Hematopoietic multipotent progenitor cell treated with erythropoietin and hydrocortisone succinate and interleukin-3 and kit ligand, for 17 days (in vitro differentiated cells): ENCODE data around the gene SCYL2.
"Not testable (repeated sequence)": the region's sequence is repeated elsewhere in the genome, so short reads cannot be mapped to it uniquely, and the experiment has no call there.

Experiments used
- DNase-seq: peaks from one replicate; pipeline ENCODE4 v3.0.0-alpha.2; 2015; ENCODE audit warnings: low spot score

SCYL2 gene

DNA sequence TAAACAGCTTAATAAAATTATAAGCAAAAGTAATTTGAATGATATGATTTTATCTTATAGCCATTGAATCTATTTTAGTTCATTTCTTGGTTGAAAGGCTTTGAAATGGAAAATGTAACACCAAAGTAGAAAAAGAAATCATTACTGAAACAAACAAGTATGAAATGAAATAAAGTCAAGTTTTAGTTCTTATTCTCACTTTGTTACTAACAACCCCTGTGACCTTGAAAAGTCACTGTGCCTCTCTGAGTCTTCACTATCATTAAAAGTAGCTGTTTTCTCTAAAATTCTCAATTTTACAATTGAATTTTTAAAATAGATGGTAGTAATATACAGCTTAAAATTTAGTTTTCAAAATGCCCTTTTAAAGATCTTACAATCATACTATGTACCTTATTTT is 57.5 kb downstream of the SCYL2 start:
- DNase-seq = no peak

DNA sequence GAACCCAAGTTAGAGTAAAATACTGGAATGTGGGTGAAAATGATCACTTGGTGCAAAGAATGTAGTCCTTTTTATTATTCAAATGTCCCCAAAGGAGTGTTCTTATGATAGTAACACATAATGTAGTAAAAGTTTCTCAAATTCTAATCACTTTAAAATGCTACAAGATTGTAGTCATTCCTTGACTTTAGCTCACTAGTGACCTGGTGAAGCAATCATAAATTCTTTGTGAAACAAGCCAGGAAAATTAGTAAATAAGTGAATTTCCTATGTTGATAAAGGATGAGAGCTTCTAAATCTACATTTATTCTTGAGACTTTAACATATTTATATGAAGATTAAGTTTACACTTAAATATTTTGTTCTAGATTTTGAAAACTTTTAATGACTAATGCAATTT is 59.2 kb downstream of the SCYL2 start:
- DNase-seq = no peak

DNA sequence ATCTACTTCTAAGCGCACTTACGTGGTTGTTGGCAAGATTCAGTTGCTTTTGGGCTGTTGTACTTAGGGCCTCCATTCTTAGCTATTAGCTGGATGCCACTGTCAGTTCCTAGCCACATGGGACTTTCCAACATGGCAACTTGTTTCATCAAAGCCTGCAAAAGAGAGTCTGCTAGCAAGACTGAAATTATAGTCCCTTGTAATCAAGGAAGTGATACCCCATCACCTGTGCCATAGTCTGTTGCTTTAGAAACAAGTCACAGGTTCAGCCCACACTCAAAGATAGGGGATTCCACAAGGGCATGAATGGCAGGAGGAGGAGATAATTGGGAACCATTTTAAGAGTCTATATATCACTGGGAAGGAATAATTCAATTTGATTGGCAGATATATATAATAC is 62.8 kb downstream of the SCYL2 start:
- DNase-seq = no peak

DNA sequence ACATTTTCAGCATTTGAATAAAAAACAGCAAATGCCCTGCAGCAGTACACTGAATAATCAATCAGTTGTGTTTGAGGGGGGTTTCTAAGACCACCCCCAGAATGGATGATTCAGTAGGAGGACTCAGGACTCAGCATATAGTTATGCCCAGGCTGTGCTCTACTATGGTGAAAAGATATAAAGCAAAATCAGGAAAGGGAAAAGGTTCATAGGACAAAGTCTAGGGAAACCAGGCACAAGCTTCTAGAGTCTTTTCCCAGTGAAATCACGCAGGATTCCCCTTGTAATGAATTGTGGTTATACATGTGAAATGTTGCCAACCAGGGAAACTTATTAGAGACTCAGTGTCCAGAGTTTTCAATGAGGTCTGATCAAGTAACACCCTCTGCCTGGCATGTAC is 64.9 kb downstream of the SCYL2 start:
- no peak for DNase-seq

DNA sequence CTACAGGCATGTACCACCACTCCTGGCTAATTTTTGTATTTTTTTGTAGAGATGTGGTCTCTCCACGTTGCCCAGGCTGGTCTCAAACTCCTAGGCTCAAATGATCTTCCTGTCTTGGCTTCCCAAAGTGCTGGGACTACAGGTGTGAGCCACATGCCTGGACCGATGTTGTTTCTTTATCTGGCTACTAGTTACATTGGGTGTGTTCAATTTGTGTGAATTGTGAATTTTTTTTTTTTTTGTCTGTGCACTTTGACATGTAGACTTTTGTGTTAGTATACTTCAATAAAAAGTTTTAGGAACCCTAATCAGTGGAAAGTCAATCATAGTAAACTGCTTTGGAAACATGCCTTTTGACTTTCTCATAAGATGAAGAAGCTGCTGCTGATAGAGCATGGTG is 65.9 kb downstream of the SCYL2 start:
- no peak for DNase-seq

DNA sequence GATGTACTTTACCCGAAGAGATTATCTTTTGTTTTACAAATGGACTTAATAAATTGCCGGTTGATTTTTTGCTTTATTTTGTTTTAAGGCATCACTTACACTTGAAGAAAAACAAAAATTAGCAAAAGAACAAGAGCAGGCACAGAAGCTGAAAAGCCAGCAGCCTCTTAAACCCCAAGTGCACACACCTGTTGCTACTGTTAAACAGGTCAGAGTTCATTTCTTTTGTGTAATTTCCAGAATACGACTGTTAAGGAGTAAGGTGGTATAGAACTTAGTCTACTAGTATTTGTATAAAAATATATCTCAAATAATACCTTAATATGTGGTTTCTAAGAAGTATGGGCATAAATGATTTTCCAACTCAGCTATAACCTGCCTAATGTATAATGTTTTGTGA is 70.3 kb downstream of the SCYL2 start:
- no peak for DNase-seq

DNA sequence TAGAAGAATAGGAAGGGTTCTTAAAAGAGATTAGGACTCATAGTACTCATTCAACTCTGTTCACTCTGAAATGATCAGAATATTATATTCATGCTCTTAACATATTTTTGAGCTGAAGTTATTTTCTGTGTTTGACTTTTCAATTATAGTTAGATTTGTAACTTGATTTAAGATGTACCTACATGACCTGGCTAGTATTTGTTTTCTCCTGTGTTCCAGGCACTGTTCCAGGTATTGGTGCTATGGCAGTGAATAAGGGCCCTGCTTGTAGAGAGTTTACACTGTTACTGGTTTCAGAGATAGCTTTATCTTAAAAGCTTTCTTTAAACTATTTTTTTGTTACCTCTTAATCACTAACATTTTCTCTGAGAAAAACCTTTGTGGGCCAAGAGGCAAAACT is 70.8 kb downstream of the SCYL2 start:
- DNase-seq = no peak

DNA sequence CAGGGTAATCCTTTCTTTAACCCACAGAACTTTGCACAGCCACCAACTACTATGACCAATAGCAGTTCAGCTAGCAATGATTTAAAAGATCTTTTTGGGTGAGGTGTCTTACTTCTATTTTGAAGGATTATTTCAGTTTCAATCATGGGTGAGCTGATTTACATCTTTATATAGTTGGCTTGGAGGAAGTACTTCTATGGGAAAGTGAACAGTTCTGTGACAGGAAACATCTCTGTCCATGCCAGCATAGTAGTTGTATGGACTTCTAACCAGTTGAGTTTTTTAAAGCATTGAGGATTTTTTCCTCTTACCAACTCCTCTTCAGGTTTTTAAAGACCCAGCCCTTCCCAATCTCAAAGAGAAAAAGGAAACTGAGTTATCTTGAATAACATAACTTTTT is 72.1 kb downstream of the SCYL2 start:
- DNase-seq = no peak

DNA sequence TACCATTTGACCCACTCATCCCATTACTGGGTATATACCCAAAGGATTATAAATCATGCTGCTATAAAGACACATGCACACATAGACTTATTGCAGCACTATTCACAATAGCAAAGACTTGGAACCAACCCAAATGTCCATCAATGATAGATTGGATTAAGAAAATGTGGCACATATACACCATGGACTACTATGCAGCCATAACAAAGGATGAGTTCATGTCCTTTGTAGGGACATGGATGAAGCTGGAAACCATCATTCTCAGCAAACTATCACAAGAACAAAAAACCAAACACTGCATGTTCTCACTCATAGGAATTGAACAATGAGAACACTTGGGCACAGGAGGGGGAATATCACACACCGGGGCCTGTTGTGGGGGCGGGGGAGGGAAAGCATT is 75.9 kb downstream of the SCYL2 start:
- not testable (repeated sequence) for DNase-seq

DNA sequence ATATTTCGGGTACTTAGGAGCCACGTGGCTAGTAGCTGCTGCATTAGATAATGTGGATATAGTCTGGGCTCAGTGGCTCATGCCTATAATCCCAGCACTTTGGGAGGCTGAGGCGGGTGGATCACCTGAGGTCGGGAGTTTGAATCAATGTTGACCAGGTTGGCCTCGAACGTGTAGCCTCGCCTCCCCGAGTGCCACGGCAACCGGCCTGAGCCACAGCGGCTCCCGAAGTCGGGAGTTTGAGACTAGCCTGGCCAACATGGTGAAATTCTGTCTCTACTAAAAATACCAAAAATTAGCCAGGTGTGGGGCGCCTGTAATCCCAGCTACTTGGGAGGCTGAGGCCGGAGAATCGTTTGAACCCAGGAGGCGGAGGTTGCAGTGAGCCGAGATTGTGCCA is 77.4 kb downstream of the SCYL2 start:
- not testable (repeated sequence) for DNase-seq

DNA sequence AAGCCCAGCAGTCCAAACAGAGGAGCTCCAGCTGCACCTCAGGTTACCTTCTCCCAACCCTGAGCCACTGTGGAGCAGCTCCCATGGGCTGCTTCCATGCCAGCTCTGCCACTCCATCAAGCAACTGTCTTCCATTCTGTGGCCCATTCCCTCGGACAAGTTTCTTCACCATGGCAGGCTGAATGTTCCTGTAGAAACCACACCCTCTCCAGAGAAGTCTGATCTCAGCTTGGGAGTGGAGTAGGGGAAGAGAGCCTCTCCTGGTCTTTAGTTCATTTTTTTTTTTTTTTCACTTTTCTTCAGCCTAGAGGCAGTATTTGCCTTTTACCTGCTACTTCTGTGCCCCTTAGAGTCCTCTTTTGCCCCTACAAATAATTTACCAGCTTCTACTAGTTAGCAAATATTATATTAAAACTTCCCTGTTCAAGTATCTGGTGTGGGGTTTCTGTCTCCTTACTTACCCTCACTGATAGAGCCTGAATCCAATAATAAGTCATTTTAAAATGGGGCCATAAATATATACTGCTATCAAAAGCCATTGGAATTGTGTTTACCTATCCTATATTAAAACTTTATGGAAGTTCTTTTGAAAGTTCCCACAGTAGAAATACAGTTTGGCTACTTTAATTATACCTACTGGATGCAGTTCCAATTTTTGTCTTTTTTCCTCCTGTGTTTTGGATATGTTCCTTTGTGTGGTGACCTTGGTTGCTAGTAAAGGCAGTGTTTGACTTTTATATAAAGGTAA is 78.2 kb downstream of the SCYL2 start:
- DNase-seq = no peak

DNA sequence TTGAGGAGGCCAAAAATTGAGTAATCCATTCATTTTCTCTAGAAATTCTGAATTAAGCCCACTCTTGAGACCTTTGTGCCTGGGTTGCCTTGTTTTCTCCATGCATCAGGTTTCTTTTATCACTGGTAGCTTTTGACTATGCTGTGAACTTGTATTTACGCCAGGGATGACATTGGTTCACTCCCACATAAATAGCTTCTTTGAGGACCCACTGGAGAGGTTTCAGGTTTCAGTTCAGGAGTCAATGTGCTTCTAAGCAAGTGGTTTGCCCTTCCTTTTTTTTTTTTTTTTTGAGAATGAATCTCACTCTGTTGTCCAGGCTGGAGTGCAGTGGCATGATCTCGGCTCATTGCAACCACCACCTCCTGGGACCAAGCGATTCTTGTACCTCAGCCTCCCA is 79.7 kb downstream of the SCYL2 start:
- no peak for DNase-seq

DNA sequence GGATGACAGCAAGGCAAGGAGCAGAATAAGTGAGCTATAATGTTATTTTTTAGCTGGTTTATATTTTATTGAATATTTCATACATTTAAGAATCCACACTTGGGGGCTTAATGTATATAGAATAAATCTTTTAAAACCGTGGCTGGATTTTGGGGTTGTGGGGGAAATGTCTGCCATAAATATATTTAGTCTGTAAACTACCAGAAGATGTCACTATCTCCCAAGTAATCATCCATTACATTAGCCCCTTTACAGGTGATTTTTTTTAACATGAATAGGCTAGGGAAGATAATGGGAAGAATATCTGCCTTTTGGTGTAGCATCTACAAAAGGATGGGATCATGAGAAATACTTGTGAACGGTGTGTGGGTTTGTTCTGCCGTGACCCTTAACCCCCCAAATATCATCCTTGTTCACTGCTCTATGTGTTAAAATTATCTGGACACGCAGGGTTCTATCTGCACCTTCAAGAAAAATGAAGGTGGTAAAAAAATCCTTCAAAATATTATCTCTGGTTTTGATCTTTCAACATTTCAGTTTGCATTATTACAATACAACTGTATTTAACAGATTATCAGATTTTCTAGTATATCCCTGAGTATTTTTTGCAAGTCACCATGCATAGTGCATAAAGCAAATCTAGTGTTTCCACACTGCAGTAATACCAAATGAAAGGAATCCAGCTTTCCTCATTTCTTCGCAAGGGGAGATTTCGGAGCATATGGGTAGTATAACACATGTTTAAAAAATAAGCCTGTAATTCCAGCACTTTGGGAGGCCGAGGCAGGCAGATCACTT is 81.9 kb downstream of the SCYL2 start:
- no peak for DNase-seq

DNA sequence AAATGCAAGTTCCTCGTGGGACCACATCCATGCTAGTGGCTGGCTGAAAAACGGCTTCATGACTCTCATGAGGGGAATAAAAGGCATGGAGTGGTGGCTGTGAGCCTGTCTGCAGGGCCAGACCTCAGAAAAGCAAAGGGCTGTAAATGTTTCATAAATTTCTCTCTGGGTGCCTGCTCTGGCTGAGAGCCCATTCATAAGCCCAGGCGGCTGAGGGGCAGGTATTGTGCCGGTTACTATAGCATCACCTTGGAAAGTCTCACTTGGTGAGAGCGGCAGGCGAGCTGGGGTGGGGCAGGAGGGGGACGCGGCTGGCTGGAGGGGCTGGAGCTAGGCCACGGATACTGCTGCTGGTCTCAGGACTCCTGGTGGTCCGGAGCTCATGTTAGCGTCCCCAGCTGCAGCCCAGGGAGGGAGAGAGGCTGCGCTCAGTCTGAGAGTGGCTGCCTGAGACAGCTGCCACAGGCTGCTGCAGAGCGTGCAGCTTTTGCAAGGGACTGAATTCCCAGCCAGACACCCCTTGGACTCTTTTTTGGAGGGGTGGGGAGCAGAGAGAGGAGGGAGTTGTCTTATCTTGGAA is 89.8 kb downstream of the SCYL2 start, which contains the start of gene SLC17A8:
TSS of gene SLC17A8 (plus strand) at position 431 of the 580 bp plus-strand sequence. CDS start 318 bp downstream, outside the sequence.
- no peak for DNase-seq

DNA sequence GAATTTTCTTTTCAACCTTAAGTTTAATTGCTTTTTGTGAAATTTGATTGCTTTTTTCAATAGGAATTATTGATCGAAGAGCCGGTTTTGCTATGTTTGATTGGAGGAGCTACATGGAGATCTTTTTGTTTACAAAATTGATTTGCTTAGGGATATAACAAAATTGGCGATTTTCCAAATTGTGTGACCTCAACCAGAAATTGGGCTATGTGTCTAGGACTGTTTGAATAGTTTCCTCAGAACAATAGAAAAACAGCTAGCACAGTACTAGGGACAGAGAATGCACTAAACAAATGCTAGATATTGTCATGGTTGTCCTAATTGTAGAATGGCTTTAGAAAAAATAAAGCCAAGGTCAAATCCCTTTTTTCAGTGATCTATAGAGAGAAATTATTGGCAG is 92.3 kb downstream of the SCYL2 start:
- no peak for DNase-seq

DNA sequence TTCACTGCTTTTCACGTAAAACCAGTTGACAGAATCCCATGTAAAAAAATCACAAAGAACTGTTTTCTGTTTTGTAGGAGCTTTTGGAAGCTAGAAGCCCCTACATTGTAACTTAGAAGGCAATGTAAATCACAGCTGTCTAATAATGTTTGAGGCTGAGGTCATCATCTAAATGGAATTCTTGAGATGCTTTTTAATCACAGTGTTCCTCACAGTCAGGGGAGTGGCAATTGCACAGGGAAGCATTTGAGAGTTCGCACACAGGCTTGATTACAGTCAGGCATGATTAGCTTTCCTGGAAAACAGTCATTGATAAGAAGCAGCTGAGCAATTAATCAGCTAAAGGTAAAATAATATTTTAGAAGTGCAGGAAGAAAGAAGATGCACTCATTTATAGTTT is 92.8 kb downstream of the SCYL2 start:
- DNase-seq = no peak

DNA sequence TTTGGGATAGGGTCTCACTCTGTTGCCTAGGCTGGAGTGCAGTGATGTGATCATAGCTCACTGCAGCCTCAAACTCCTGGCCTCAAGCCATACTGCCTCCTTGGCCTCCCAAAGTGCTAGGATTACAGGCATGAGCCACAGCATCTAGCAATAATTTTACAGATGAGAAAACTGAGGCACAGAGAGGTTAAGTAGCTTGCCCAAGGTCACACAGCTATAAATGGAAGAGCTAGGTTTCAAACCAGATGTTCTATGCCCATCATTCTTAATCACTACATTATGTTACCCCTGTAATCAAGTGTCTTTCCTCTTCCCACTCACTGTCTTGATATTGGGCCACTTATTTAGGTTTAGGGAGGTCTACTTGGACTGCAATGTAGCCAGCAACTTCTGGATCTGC is 93.5 kb downstream of the SCYL2 start:
- no peak for DNase-seq

DNA sequence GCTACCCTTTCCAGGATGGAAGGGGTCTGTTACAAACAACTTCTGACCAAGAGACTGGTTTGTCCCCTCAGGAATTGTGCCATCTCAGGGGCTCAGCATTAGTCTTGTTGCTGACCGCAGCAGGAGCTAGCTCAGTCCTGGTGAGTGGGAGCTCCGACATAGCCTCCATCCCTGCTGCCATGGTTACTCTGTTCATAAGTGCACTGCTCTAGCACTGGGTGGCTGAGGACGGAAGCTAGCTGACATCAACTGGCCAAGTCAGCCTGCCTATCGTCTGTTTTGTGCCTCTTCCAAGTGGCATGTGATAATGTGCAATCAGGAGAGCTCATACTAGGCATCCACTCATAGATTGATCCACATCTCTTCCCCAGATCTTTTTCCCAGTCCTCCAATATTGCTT is 97.3 kb downstream of the SCYL2 start:
- no peak for DNase-seq

DNA sequence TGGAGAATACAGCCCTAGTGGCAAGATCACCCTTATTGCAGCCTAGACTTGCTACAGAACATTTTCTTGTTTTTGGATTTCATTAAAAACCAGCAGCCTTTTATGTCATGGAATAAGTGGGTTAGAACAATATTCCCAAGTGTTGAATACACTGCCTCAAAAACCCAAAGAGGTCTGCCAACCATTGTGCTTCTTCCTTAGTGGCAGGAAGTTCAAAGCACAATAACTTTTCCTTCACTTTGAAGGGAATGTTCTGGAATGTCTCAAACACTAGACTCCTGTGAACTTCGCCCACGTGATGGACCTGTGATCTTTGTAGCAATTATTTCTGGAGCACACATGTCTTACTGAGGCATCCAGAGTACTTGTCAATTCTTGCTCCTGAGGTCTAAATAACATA is 98.4 kb downstream of the SCYL2 start:
- DNase-seq = no peak

DNA sequence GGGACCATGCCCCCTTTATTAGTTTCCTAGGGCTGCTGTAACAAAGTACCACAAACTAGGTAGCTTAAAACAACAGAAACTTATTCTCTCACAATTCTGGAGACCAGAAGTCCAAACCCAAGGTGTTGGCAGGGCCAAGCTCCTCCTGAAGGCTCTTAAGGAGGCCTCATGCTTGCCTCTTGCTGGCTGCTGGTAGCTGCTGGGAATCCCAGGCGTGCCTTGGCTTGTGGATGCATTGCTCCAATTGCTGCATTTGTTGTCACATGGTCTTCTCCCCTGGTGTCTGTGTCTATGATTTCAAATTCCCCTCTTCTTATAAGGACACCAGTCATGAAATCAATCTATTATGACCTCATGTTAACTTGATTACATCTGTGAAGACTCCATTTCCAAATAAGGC is 101.1 kb downstream of the SCYL2 start:
- no peak for DNase-seq

DNA sequence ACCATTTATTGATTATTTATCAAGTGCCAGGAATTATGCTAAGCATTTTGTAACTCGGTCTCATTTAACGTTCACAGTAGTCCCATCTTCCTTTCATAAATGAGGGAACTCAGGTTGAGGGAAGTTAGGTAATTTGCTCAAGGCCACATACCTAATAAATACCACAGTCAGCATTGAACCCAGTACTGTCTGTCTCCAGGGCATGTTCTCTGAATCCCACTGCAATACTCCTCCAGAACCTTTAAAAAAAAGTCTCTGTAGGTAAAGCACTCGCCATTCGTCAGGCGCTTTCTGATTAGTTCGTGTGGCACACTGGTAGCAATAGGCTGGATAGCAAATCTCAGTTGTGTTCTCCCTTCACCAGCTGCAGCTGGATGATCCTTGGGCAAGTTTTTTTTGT is 104.2 kb downstream of the SCYL2 start:
- no peak for DNase-seq

DNA sequence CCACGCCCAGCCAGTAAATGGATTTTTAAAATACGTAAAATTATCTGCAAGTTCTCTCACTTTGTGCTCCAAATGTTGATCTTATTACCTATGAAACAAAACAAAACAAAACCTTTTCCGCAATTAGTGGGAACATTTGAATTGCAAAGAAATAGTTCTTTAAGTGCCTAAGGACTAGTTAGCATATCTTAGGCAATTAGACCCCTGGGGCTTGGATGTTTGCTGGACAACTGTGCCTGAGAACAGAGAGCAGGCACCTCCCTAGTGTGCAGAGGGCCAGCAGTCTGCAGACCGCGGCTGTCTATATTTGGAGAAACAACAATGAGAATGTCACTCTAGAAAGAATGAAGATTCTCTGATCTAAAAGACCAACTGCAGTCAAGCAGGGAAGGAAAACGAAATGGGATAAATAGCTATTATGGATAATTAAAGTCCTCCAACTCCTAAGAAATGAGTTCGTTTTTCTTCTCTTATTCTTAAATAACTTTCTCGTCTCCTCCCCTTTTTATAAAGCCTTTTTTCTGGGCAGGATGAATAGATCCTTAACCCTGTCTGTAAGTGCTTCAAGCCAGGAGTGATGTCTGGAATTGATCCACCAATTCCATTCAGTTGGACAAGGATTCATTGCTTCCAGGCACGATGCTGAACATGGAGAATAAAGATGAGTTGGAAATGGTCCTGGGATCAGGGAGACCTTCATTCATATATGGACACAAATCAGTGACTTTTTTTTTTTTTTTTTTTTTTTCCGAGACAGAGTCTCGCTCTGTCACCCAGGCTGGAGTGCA is 106.1 kb downstream of the SCYL2 start:
- no peak for DNase-seq
